Fibroblast of lung (primary cell): Measurements from ENCODE around the gene C3orf20.

Experiments used
- CTCF ChIP-seq, 2 donors: IDR thresholded peaks in 1 of 2; conservative IDR thresholded peaks in 1 of 2; 1 replicate in 1 of 2; 2 replicates in 1 of 2; pipeline ENCODE4 v1.5.1; 2011 to 2012; ENCODE audit warnings: low read length in 2 of 2, control low read depth in 1 of 2, inconsistent platforms in 1 of 2, low read depth in 1 of 2, mild to moderate bottlenecking in 1 of 2
- EZH2 ChIP-seq: IDR thresholded peaks from 2 replicates; pipeline ENCODE4 v1.5.1; 2012; ENCODE audit warnings: low read length, control low read depth, mild to moderate bottlenecking; ENCODE audit errors: missing control alignments

- TF ChIP-seq CTCF (conservative IDR thresholded peaks at IDR 0.05 in 1 of 2, IDR thresholded peaks at IDR 0.05 in 1 of 2; ENCODE audit: low read depth in 1 of 2, low read length in 2 of 2) (no peak), EZH2 (no peak)
These were observed 66.0 kb downstream of the C3orf20 start for GRCh38 chr3:14740983-14741382.
